A549 treated with GW870086 at 1 μM for 4 hours (cell line): ENCODE results near the gene RFC1. TPM values are rescaled to one million over a fixed set of nuclear protein-coding genes. Genes with fewer than 3 reads are reported as not detected.

Source experiments
- total RNA-seq: library from RNA; stranded (reverse); fragments of 200-300 nt; extraction: Qiagen RNA extraction; gene quantifications from 5 replicates; pipeline ENCODE4 v1.2.3, GENCODE V29; 2022; ENCODE audit warnings: low read depth

The RFC1 gene
- total RNA-seq = 17.0 to 22.2 TPM (median 17.9 TPM) in 5 replicates

GRCh38 chr4:39365830-39366771, at the start of gene RFC1:
RFC1 (minus strand) TSS chr4:39366362; CDS start chr4:39366241, 121 bp downstream.

GRCh38 chr4:39406763-39407583, 40.8 kb upstream of the RFC1 start, which contains the start of gene KLB:
KLB (plus strand) TSS chr4:39406930; CDS start chr4:39406950, 20 bp downstream.

Other genes starting within 250 kb of the RFC1 start
- 7.1 to 8.5 TPM (median 7.8 TPM) in 5 replicates for gene WDR19, start 183.8 kb downstream of the RFC1 start, total RNA-seq
- gene KLB, start 40.6 kb upstream of the RFC1 start, total RNA-seq = 0.08 to 0.15 TPM (median 0.11 TPM) in 5 replicates
- gene RPL9, start 92.6 kb upstream of the RFC1 start, total RNA-seq = 898 to 1,713 TPM (median 907 TPM) in 5 replicates
- 10.0 to 12.5 TPM (median 11.1 TPM) in 5 replicates for gene LIAS, start 92.7 kb upstream of the RFC1 start, total RNA-seq
- gene UGDH, start 161.1 kb upstream of the RFC1 start, total RNA-seq = 211 to 314 TPM (median 235 TPM) in 5 replicates